GM19397 (cell line): Measurements from ENCODE around the gene SPOCK2.

ENCODE experiments used
- ATAC-seq: cut with Tn5 transposase; IDR thresholded peaks from one replicate; pipeline ENCODE4 v1.9.1; 2021; ENCODE audit warnings: mild to moderate bottlenecking, moderate library complexity; ENCODE audit not compliant: unreplicated experiment

Gene SPOCK2

GRCh38 chr10:72058989-72059842 is 29.1 kb downstream of the SPOCK2 start:
- ATAC-seq, result no peak

GRCh38 chr10:72058347-72058898 is 29.9 kb downstream of the SPOCK2 start:
- ATAC-seq, result no peak

- ATAC-seq, result no peak
These were observed 31.2 kb downstream of the SPOCK2 start for GRCh38 chr10:72056932-72057751.

- no peak for ATAC-seq
These were observed 32.2 kb downstream of the SPOCK2 start for GRCh38 chr10:72056113-72056512.

GRCh38 chr10:72053690-72054089 is 34.7 kb downstream of the SPOCK2 start:
- ATAC-seq, result no peak

- ATAC-seq, result no peak
These were observed 37.5 kb downstream of the SPOCK2 start for GRCh38 chr10:72050873-72051272.

- no peak for ATAC-seq
These were observed 38.2 kb downstream of the SPOCK2 start for GRCh38 chr10:72049969-72050781.

- no peak for ATAC-seq
These were observed 38.9 kb downstream of the SPOCK2 start for GRCh38 chr10:72049472-72049871.

GRCh38 chr10:72048450-72049124 is 39.8 kb downstream of the SPOCK2 start:
- ATAC-seq, result no peak

GRCh38 chr10:72045586-72045985 is 42.8 kb downstream of the SPOCK2 start:
- no peak for ATAC-seq

GRCh38 chr10:72044417-72045041 is 43.8 kb downstream of the SPOCK2 start:
- ATAC-seq, result no peak

- no peak for ATAC-seq
These were observed 45.1 kb downstream of the SPOCK2 start for GRCh38 chr10:72043016-72043834.

- no peak for ATAC-seq
These were observed 46.9 kb downstream of the SPOCK2 start for GRCh38 chr10:72041491-72041890.

GRCh38 chr10:72039377-72039776 is 49.0 kb downstream of the SPOCK2 start:
- ATAC-seq, result no peak

- ATAC-seq, result no peak
These were observed 49.8 kb downstream of the SPOCK2 start for GRCh38 chr10:72038458-72039001.

GRCh38 chr10:72037811-72038210 is 50.5 kb downstream of the SPOCK2 start:
- no peak for ATAC-seq

GRCh38 chr10:72037266-72037665 is 51.1 kb downstream of the SPOCK2 start:
- ATAC-seq, result no peak

- no peak for ATAC-seq
These were observed 53.0 kb downstream of the SPOCK2 start for GRCh38 chr10:72035252-72035887.
